ENCODE data around the gene MLX. TPM values are rescaled to one million over a fixed set of nuclear protein-coding genes. Genes with fewer than 3 reads are reported as not detected.
A peak's percentile ranks its signal among the peaks of the same experiment; 100 is the strongest.

The MLX gene
- total and polyA plus RNA-seq, 10 of the 15 experiments (the other 5 are each of a cell fraction or from before 2014, with no cell fraction given), result 34.4 to 65.0 (median 44.4) TPM

GRCh38 chr17:42609182-42609813 is 42.4 kb downstream of the MLX start, which contains the start of the genes RETREG3 and TUBG1 (continued):
- TF ChIP-seq NFXL1 (IDR thresholded peaks at IDR 0.05; ENCODE audit: borderline replicate concordance), result no peak
- peak; percentile 16 to 24 (median 20); a peak in 2 of 6 replicates for TF ChIP-seq CTCF (IDR thresholded peaks at IDR 0.05 in 2 of 3, conservative IDR thresholded peaks at IDR 0.05 in 1 of 3; ENCODE audit: control insufficient read depth in 2 of 3, extremely low read depth in 1 of 3, insufficient read depth in 1 of 3, low read depth in 3 of 3, low read length in 3 of 3)
- no peak for TF ChIP-seq YBX1 (IDR thresholded peaks at IDR 0.05)
- 0 out of 2 replicates have a peak, but pooled peaks have one; percentile 18 for TF ChIP-seq NBN (IDR thresholded peaks at IDR 0.05)
- no peak for TF ChIP-seq MTA2 (IDR thresholded peaks at IDR 0.05; ENCODE audit: low read depth)
- peak; percentile 82 for TF ChIP-seq LARP7 (IDR thresholded peaks at IDR 0.05)
- peak; percentile 76 for TF ChIP-seq IKZF1 (conservative IDR thresholded peaks at IDR 0.05)
- TF ChIP-seq ZBTB4 (CRISPR knock-in tag; IDR thresholded peaks at IDR 0.05), result no peak
- no peak for TF ChIP-seq SUZ12 (IDR thresholded peaks at IDR 0.05; ENCODE audit: unreplicated experiment)
- TF ChIP-seq ESRRA (IDR thresholded peaks at IDR 0.05; ENCODE audit: low read length), result no peak
- TF ChIP-seq ELK1 (IDR thresholded peaks at IDR 0.05; ENCODE audit: low read depth, low read length), result no peak
- no peak for TF ChIP-seq ZBTB11 (CRISPR knock-in tag; IDR thresholded peaks at IDR 0.05)
- TF ChIP-seq POLR2A (IDR thresholded peaks at IDR 0.05; ENCODE audit: low read depth, low read length), result peak; percentile 91
- 0 out of 2 replicates have a peak, but pooled peaks have one; percentile 67 for TF ChIP-seq STAT1 (conservative IDR thresholded peaks at IDR 0.05)
- TF ChIP-seq RELA (IDR thresholded peaks at IDR 0.05; ENCODE audit: borderline replicate concordance, partially characterized antibody), result no peak
- TF ChIP-seq POU2F2 (IDR thresholded peaks at IDR 0.05; ENCODE audit: borderline replicate concordance, low read depth, low read length), result peak; percentile 25; the same call in 2 of the 3 replicates
- TF ChIP-seq WRNIP1 (IDR thresholded peaks at IDR 0.05; ENCODE audit: borderline replicate concordance, low read depth, low read length), result no peak
